Measurements from ENCODE around the gene AMPH. TPM values are rescaled to one million over a fixed set of nuclear protein-coding genes. Genes with fewer than 3 reads are reported as not detected.

AMPH gene
- total and polyA plus RNA-seq, 9 of the 15 experiments (the other 6 are each of a cell fraction or from before 2014, with no cell fraction given): 0.03 to 0.35 TPM; not detected in 7

- peak; percentile 49; the same call in 1 of the 2 replicates for TF ChIP-seq CREB3L1 (IDR thresholded peaks at IDR 0.05; ENCODE audit: borderline replicate concordance, low read depth)
- TF ChIP-seq MEIS2 (IDR thresholded peaks at IDR 0.05; ENCODE audit: partially characterized antibody): peak; percentile 58
- TF ChIP-seq ZNF124 (CRISPR knock-in tag; IDR thresholded peaks at IDR 0.05): no peak
- no peak; the same call in 1 of the 2 replicates for TF ChIP-seq NFE2 (IDR thresholded peaks at IDR 0.05; ENCODE audit: low read depth)
- TF ChIP-seq ZNF436 (CRISPR knock-in tag; IDR thresholded peaks at IDR 0.05): no peak
- TF ChIP-seq GTF2F1 (IDR thresholded peaks at IDR 0.05; ENCODE audit: low read depth, low read length): 0 out of 2 replicates have a peak, but pooled peaks have one; percentile 72
- no peak for TF ChIP-seq ATF6 (CRISPR knock-in tag; IDR thresholded peaks at IDR 0.05)
- TF ChIP-seq DLX4 (CRISPR knock-in tag; IDR thresholded peaks at IDR 0.05): no peak
- TF ChIP-seq TCFL5 (CRISPR knock-in tag; conservative IDR thresholded peaks at IDR 0.05): no peak
- TF ChIP-seq ARID4B (CRISPR knock-in tag; IDR thresholded peaks at IDR 0.05): peak; percentile 77; the same call in 1 of the 2 replicates
- peak; percentile 9; the same call in 1 of the 2 replicates for TF ChIP-seq ZNF740 (CRISPR knock-in tag; IDR thresholded peaks at IDR 0.05)
- TF ChIP-seq ZNF740 (tag; IDR thresholded peaks at IDR 0.05): no peak
- peak; percentile 87 for TF ChIP-seq SMAD4 (CRISPR knock-in tag; conservative IDR thresholded peaks at IDR 0.05)
- TF ChIP-seq ARID2 (IDR thresholded peaks at IDR 0.05): 0 out of 2 replicates have a peak, but pooled peaks have one; percentile 28
- 0 out of 2 replicates have a peak, but pooled peaks have one; percentile 53 for TF ChIP-seq ZNF75A (CRISPR knock-in tag; IDR thresholded peaks at IDR 0.05)
- TF ChIP-seq CBFA2T3 (IDR thresholded peaks at IDR 0.05): peak; percentile 42; the same call in 1 of the 2 replicates
- TF ChIP-seq EP400 (IDR thresholded peaks at IDR 0.05): peak; percentile 60
These were observed 295.6 kb downstream of the AMPH start (continued) for GRCh38 chr7:38335492-38336147.

Measured in K562 (cell line).